GM23248 (cell line): ENCODE results near the gene CCDC27.

Experiments used
- EZH2 ChIP-seq: fragments of 200-600 bp; sonication (generic); IDR thresholded peaks from 2 replicates; pipeline ENCODE4 v1.6.1; 2018; ENCODE audit warnings: antibody characterized with exemption, mild to moderate bottlenecking; ENCODE audit not compliant: insufficient read depth, poor library complexity, severe bottlenecking
- EZH2phosphoT487 ChIP-seq: fragments of 200-600 bp; sonication (generic); IDR thresholded peaks from 2 replicates; pipeline ENCODE4 v1.6.1; 2018; ENCODE audit warnings: antibody characterized with exemption, moderate library complexity, mild to moderate bottlenecking, low read depth; ENCODE audit not compliant: insufficient read depth

GRCh38 chr1:3772715-3773571 lies 20.7 kb downstream of the CCDC27 start, which contains the start of gene SMIM1:
- TF ChIP-seq EZH2phosphoT487 (no peak), EZH2 (no peak)
